ENCODE measurements around the gene ZFP82. TPM values are rescaled to one million over a fixed set of nuclear protein-coding genes. Genes with fewer than 3 reads are reported as not detected.

The ZFP82 gene
- polyA plus RNA-seq, 3 donors, result 14.4 to 14.8 (median 14.7) TPM

DNA sequence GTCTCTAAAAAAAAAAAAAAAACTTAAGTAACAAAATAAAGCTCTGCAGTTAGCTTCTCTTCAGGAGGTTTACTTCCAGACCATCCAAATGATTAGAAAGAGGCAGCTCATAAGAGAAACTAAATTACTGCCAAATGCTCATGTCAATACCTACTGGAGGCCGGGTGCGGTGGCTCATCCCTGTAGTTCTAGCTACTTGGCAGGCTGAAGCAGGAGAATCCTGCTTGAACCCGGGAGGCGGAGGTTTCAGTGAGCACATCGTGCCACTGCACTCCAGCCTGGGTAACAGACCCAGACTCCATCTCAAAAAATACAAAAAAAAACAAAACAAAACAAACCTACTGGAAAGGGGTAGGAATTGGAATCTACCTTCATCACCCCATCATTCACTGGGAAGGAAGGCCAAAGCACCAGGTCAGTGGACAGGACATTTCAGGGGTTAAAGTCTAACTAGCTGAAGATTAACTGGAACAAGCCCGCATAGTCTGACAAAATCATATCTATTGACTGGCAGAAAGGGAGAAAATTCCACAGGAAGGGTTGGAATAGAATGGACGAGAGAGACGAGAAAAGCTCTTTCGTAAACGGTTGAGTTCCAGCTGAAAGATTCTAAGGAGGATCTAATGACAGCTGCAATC, 40.8 kb downstream of the ZFP82 start:
- DNase-seq (ENCODE audit: low read depth in 3 of 3, low spot score in 2 of 3), result peak in 1 of 3 donors; percentile 1

GRCh38 chr19:36373638-36374156, 44.7 kb downstream of the ZFP82 start:
- no peak for DNase-seq (ENCODE audit: low read depth in 3 of 3, low spot score in 2 of 3)

DNA sequence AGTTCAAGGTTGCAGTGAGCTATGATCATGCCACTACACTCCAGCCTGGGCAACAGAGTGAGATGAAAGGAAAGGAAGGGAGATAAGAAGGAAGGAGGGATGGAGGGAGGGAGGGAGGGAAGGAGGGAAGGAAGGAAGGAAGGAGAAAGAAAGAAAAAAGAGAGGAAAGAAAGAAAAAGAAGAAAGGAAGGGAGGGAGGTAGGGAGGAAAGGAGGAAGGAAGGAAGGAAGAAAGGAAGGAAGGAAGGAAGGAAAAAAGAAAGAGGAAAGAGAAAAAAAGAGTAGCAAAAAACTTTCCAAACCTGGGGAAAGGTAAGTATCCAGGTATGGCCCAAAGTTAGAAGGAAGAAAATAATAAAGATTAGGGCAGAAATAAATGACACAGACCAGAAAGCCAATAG, 46.6 kb downstream of the ZFP82 start:
- DNase-seq (ENCODE audit: low read depth in 3 of 3, low spot score in 2 of 3), result no peak

GRCh38 chr19:36363845-36364244, 54.6 kb downstream of the ZFP82 start:
- no peak for DNase-seq (ENCODE audit: low read depth in 3 of 3, low spot score in 2 of 3)

Other genes starting within 250 kb of the ZFP82 start
- 1 to 10 TPM; 6.3 to 7.0 (median 6.7) TPM for gene ZNF565, start 204.0 kb downstream of the ZFP82 start, polyA plus RNA-seq (ENCODE audit: insufficient read length in 3 of 3)
- gene ZNF146, start 203.5 kb downstream of the ZFP82 start, polyA plus RNA-seq (ENCODE audit: insufficient read length in 3 of 3), result 100 to 1,000 TPM; 145 to 170 (median 162) TPM
- gene ZFP14, start 39.4 kb downstream of the ZFP82 start, polyA plus RNA-seq (ENCODE audit: insufficient read length in 3 of 3), result 10 to 100 TPM; 13.0 to 13.2 (median 13.1) TPM
- 10 to 100 TPM; 15.9 to 17.0 (median 16.7) TPM for gene ZNF566, start 70.9 kb upstream of the ZFP82 start, polyA plus RNA-seq (ENCODE audit: insufficient read length in 3 of 3)
- 10 to 100 TPM; 31.3 to 32.6 (median 32.5) TPM for gene ZNF260, start 109.6 kb upstream of the ZFP82 start, polyA plus RNA-seq (ENCODE audit: insufficient read length in 3 of 3)
- gene ZNF529, start 154.6 kb upstream of the ZFP82 start, polyA plus RNA-seq (ENCODE audit: insufficient read length in 3 of 3), result 10 to 100 TPM; 19.4 to 23.7 (median 19.5) TPM
- gene ZNF382, start 186.7 kb upstream of the ZFP82 start, polyA plus RNA-seq (ENCODE audit: insufficient read length in 3 of 3), result 1 to 10 TPM; 5.4 to 5.9 (median 5.5) TPM
- 10 to 100 TPM in 2 of 3 donors, 1 to 10 TPM in 1; 9.9 to 14.4 (median 12.4) TPM for gene ZNF461, start 248.2 kb upstream of the ZFP82 start, polyA plus RNA-seq (ENCODE audit: insufficient read length in 3 of 3)

Data from right renal cortex interstitium (tissue), 3 donors.